Mucosa of descending colon (tissue), 3 donors: ENCODE results near the gene MRPL42. TPM values are rescaled to one million over a fixed set of nuclear protein-coding genes. Genes with fewer than 3 reads are reported as not detected.

Experiments
- ATAC-seq: fragments of 200-7000 bp; cut with Tn5 transposase; one replicate; pipeline ENCODE4 v1.9.1; 2020; ENCODE audit warnings: mild to moderate bottlenecking, moderate library complexity
- DNase-seq, 3 donors: peaks; one replicate each; pipeline ENCODE4 v3.0.0-alpha.2; 2020
- H3K36me3 ChIP-seq: fragments of 200-600 bp; one replicate; pipeline ENCODE4 v1.8.0; 2021; ENCODE audit warnings: low read depth, mild to moderate bottlenecking
- H3K4me1 ChIP-seq: fragments of 200-600 bp; one replicate; pipeline ENCODE4 v1.8.0; 2021; ENCODE audit warnings: low read depth, mild to moderate bottlenecking
- H3K4me3 ChIP-seq: fragments of 200-600 bp; one replicate; pipeline ENCODE4 v1.8.0; 2021; ENCODE audit warnings: mild to moderate bottlenecking
- H3K9me3 ChIP-seq: fragments of 200-600 bp; one replicate; pipeline ENCODE4 v1.8.0; 2021; ENCODE audit warnings: mild to moderate bottlenecking
- intact Hi-C, 2 donors: fragments of 100-400 bp; cut with DNase I in 1 of 2; cut with micrococcal nuclease in 1 of 2; formaldehyde crosslinking; loops; one replicate each; pipeline versions ENCODE4 v1.11.0 to v1.11.1; 2022; cut with DNase I, micrococcal nuclease
- total RNA-seq, 3 donors: library from RNA; stranded (reverse); fragmentation: NEBNext Ultra II Directional in 2 of 3; extraction: Animal tissue kit (Norgen Biotek cat#: 25700) in 2 of 3; gene quantifications; one replicate each; pipeline versions ENCODE4 v1.2.1 to v1.2.4, GENCODE V29; 2021 to 2023
- TF ChIP-seq, protein P1 (sequence below): fragments of 200-600 bp; IDR thresholded peaks from one replicate; pipeline ENCODE4 v1.8.0; 2022; ENCODE audit warnings: antibody characterized with exemption, mild to moderate bottlenecking
- donor health status: DM: no; HTN: no; CAD: no; lungs with moderate emphysema.
- donor health status: DM: no; HTN: no; CAD: no.
- donor health status: DM: no; HTN: yes; CAD: no.

Gene MRPL42
- total RNA-seq, 3 donors from 2014 or later, result 51.3 to 62.4 (median 61.5) TPM

DNA sequence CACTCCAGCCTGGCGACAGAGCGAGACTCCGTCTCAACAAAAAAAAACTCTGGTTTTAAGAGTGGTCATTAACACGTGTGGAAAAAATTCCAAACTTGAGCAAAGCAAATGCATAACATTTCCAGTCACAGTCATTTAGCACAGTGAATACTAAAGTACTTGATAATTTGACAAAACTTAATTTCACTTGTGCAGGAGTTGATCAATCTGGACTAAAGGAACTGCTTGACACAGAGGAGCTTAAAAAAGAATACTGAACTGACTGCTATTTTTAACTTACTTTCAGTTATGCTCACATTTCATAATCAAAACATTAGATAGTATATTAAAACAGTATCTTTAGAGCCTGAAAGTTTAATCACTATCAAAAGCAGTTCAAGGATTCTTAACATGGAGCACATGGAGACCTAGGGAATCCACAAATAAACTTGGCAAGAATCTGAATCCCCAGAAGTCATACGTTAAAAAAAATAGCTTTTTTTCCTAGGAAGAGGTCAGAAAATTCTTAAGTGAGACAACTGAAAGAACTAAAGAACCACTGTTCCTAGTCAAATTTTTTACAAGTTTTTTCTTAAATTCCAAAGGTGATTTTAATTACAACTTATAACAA, 33.0 kb upstream of the MRPL42 start:
- no peaks in the 10 kb centered on the region for H3K9me3 ChIP-seq
- DNase-seq (no peak), ATAC-seq (no peak)
- H3K36me3 ChIP-seq, result no peaks in the 10 kb centered on the region
- TF ChIP-seq, protein P1, sequence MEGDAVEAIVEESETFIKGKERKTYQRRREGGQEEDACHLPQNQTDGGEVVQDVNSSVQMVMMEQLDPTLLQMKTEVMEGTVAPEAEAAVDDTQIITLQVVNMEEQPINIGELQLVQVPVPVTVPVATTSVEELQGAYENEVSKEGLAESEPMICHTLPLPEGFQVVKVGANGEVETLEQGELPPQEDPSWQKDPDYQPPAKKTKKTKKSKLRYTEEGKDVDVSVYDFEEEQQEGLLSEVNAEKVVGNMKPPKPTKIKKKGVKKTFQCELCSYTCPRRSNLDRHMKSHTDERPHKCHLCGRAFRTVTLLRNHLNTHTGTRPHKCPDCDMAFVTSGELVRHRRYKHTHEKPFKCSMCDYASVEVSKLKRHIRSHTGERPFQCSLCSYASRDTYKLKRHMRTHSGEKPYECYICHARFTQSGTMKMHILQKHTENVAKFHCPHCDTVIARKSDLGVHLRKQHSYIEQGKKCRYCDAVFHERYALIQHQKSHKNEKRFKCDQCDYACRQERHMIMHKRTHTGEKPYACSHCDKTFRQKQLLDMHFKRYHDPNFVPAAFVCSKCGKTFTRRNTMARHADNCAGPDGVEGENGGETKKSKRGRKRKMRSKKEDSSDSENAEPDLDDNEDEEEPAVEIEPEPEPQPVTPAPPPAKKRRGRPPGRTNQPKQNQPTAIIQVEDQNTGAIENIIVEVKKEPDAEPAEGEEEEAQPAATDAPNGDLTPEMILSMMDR, result no peak
- peaks cover under 1% of the 10 kb centered on the region for H3K4me1 ChIP-seq
- no peak overlapping the region for H3K4me3 ChIP-seq
- intact Hi-C loops, result no loop called here

DNA sequence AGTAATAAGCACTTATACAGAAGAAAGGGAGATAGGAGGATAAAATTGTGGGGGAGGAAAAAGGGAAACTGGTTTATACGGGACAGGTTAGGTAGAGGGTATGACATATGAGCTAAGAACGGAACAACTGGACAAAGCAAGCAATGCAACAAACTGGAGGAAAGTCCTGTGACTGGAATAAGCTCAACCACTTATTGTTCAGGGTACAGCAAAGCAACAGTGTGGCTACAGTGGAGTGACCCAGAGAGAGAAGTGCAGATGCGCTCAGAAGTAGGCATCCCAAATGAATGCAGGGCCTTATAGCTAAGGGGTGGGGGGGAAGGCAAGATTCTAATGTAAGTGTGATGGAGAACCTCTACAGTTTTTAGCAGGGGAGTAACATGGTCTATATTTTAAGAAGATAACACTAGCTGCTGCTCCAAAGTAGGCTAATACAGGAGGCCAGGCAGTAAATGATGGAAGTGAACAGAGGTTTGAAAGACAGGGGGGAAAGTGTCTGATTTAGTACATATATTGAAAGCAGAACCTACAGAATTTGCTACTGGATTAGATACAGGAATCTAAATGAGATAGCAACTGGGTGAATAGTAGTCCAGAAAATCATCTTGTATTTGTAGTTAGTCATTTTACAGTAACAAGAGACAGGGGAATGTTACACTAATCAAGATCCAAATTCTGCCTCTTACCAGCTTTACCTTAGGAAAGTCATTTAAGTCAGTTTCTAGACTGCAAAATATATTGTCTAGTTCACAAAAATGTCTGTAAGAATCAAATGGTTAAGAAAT, 28.9 kb upstream of the MRPL42 start:
- TF ChIP-seq, protein P1, result no peak
- no peak for ATAC-seq
- Histone ChIP-seq H3K9me3 (no peaks in the 10 kb centered on the region), H3K4me1 (peaks cover 19% of the 10 kb centered on the region), H3K4me3 (no peak overlapping the region), H3K36me3 (no peaks in the 10 kb centered on the region)
- intact Hi-C loops, result no loop called here
- DNase-seq, result no peak

DNA sequence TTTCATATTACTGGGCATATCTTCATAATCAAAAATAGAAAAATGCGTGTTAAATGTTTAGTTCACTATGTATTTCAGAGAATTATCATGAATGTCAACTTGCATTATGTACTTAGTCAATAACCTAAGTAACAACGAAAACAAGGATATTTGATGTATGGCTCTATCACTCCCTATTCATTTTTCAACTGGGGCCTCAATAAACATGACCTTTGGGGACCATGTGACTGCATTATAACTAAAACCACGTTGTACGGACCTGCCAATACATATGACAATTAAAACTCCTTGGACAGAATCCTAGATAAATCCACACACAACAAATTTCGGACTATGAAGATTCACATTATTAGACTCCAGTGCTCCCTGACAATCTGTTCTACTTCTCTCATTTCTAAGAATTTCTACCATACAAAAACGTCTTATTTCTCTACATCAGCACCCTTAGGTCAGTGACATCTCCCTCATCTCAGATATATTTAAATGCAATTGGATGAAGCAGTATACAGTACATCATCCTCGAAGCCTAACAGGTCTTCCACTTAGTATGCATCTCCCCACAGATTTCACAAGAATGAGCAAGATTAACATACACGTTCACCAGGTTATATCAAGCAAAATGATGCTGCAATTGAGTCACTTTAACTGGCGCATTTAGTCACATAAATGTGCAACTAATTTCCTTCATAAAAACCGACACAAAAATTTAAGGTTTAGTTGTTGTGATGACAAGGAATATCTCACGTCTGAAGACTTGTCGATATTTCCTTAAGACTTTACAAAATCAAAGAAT, 27.1 kb upstream of the MRPL42 start:
- Histone ChIP-seq H3K36me3 (no peaks in the 10 kb centered on the region), H3K9me3 (no peaks in the 10 kb centered on the region), H3K4me1 (peaks cover 19% of the 10 kb centered on the region), H3K4me3 (no peak overlapping the region)
- TF ChIP-seq, protein P1, result no peak
- ATAC-seq, result no peak
- no peak for DNase-seq
- intact Hi-C loops, result no loop called here

DNA sequence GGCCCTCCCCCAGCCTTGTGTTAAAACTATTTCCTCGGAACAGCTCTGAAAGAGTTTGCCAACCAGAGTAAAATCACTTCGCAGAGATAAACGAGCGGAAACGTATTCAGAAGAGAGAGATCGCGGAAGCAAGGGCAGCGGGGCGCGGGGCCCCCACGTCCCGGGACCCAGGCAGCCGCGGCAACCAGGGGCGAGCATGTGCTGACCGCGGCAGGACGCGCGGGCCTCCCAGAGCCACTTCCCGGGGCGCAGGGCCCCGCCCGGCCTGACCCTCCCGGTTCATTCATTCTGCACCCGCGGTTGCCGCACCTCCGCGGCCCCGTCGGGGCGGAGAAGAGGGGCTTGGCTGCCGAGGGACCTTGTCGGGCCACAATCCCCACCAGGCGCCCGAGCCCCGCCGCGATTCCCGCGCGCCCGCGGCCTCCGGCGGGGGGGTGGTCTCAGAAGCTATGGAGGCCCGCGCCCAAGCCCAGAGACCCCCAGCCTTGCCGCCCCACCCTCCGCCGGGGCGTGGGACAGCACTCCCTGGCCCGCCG, 26.2 kb upstream of the MRPL42 start:
- no peaks in the 10 kb centered on the region for H3K9me3 ChIP-seq
- H3K4me3 ChIP-seq, result peak overlapping the region; percentile 100
- ATAC-seq, result peak; percentile 46
- TF ChIP-seq, protein P1, result no peak
- H3K36me3 ChIP-seq, result no peaks in the 10 kb centered on the region
- intact Hi-C loops, result no loop called here
- peaks cover 19% of the 10 kb centered on the region for H3K4me1 ChIP-seq
- DNase-seq, result peak; percentile 52 to 76 (median 73)

DNA sequence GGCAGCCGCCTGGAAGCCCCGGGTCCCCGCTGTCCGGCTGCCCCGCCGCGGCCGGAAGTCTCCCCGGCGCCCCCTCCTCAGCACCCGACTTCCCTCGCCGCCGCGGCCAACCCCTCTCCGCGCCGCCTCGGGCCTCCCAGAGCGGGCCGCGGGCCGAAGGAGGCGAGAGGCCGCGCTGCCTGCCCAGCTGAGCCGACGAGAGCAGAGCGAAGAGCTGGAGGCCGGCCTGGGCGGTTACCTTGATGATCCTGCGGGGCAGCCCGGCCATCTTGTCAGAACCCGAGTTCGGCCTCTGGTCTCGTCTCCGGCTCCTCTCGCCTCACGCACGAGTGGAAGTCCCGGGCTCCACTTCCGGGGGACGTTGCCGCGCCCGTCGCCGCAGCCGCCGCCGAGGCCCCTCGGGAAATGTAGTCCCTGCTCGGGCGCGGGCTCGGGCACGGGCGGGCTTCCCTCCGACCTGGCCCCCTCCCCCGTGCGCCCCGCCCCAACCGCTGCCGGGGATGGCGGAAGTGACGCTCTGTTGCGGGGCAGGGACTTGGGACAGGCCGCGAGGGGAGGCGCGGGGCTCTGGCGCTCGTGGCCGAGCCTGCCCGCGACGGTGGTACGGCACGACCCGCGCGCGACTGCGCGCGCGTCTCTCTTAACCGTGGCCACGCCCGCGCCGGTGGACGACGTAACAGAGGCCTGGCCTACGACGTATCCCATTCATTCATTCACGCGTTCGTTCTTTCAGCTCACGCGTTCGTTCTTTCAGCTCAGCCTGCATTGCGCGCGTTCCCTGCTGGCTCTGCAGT, 25.5 kb upstream of the MRPL42 start, which contains the start of gene UBE2N:
TSS of gene UBE2N (minus strand) at position 331 of the 794 bp plus-strand sequence. CDS start at position 268, 63 bp downstream.
- no peaks in the 10 kb centered on the region for H3K9me3 ChIP-seq
- H3K4me3 ChIP-seq, result peak within 1 kb of the TSS; percentile 100
- TF ChIP-seq, protein P1, result no peak
- H3K36me3 ChIP-seq, result no peaks in the 10 kb centered on the region
- peak; percentile 95 for ATAC-seq
- H3K4me1 ChIP-seq, result peaks cover 19% of the 10 kb centered on the region
- intact Hi-C loops, result no loop called here
- peak; percentile 96 to 99 (median 98) for DNase-seq
